NCI-H187 (cell line): ENCODE measurements around the gene LMF1.
"Not testable (repeated sequence)": the region's sequence is repeated elsewhere in the genome, so short reads cannot be mapped to it uniquely, and the experiment has no call there.

Source experiments
- DNase-seq, 2 experiments: peaks; one replicate each; lab custom pipeline; 2025; lab: John Stamatoyannopoulos, UW

LMF1 gene

GRCh38 chr16:948767-949166 is 22.0 kb downstream of the LMF1 start:
- not testable (repeated sequence) for DNase-seq

GRCh38 chr16:947922-948303 is 22.9 kb downstream of the LMF1 start:
- not testable (repeated sequence) for DNase-seq

- no peak for DNase-seq
Measured at GRCh38 chr16:947255-947921, 23.4 kb downstream of the LMF1 start.

GRCh38 chr16:946048-946395 is 24.8 kb downstream of the LMF1 start:
- DNase-seq, result no peak

GRCh38 chr16:945271-946047 is 25.3 kb downstream of the LMF1 start:
- no peak for DNase-seq

GRCh38 chr16:943971-944370 is 26.8 kb downstream of the LMF1 start:
- DNase-seq, result no peak

- DNase-seq, result no peak
Measured at GRCh38 chr16:942436-943060, 28.2 kb downstream of the LMF1 start.

GRCh38 chr16:939941-940340 is 30.8 kb downstream of the LMF1 start:
- DNase-seq, result no peak

- DNase-seq, result no peak
Measured at GRCh38 chr16:939311-939710, 31.5 kb downstream of the LMF1 start.

- no peak for DNase-seq
Measured at GRCh38 chr16:938752-939151, 32.0 kb downstream of the LMF1 start.

- DNase-seq, result no peak
Measured at GRCh38 chr16:938136-938535, 32.6 kb downstream of the LMF1 start.

- no peak for DNase-seq
Measured at GRCh38 chr16:937723-938122, 33.1 kb downstream of the LMF1 start.

- DNase-seq, result no peak
Measured at GRCh38 chr16:937311-937710, 33.5 kb downstream of the LMF1 start.

- DNase-seq, result no peak
Measured at GRCh38 chr16:935684-936083, 35.1 kb downstream of the LMF1 start.

- no peak for DNase-seq
Measured at GRCh38 chr16:934178-934577, 36.6 kb downstream of the LMF1 start.

GRCh38 chr16:933581-933980 is 37.2 kb downstream of the LMF1 start:
- DNase-seq, result no peak

- no peak for DNase-seq
Measured at GRCh38 chr16:932831-933330, 37.9 kb downstream of the LMF1 start.

- no peak for DNase-seq
Measured at GRCh38 chr16:931626-932500, 38.9 kb downstream of the LMF1 start.

GRCh38 chr16:931171-931570 is 39.6 kb downstream of the LMF1 start:
- no peak for DNase-seq

- no peak for DNase-seq
Measured at GRCh38 chr16:930511-930910, 40.3 kb downstream of the LMF1 start.

- no peak for DNase-seq
Measured at GRCh38 chr16:930076-930475, 40.7 kb downstream of the LMF1 start.
